ENCODE data around the gene PYM1. TPM values are rescaled to one million over a fixed set of nuclear protein-coding genes. Genes with fewer than 3 reads are reported as not detected.
A peak's percentile ranks its signal among the peaks of the same experiment; 100 is the strongest.

PYM1 gene
- total RNA-seq, 1 experiment from 2014 or later, result 58.9 TPM

- no peak overlapping the region for H2AK5ac ChIP-seq (ENCODE audit: insufficient read length, low read length)
- H3K4me2 ChIP-seq (ENCODE audit: insufficient read depth, insufficient read length, low read length), result peak overlapping the region; percentile 90
- H3K14ac ChIP-seq (ENCODE audit: insufficient read depth, low read length), result peak overlapping the region; percentile 95
- peak overlapping the region; percentile 47 for H2BK12ac ChIP-seq (ENCODE audit: insufficient read length, low read depth, low read length)
- Mint-ChIP-seq H3K4me1 (peaks cover 39 to 42% of the 10 kb centered on the region in 2 experiments), H3K27me3 (ENCODE audit: low read depth) (peaks cover 8% of the 10 kb centered on the region), H3K27ac (peak overlapping the region; percentile 99), H3K4me3 (peak overlapping the region; percentile 96 to 99), H3K36me3 (ENCODE audit: insufficient read depth in 1 of 3, low read depth in 3 of 3) (peaks cover 10 to 31% (median 26%) of the 10 kb centered on the region in 3 experiments; a peak in 6 of 7 replicates), H3K9me3 (no peaks in the 10 kb centered on the region; a peak in 1 of 5 replicates)
- H3K27ac ChIP-seq (ENCODE audit: insufficient read length, low read depth, low read length), result peak overlapping the region; percentile 80
- no peak overlapping the region; the same call in 1 of the 2 replicates for H3K4ac ChIP-seq (ENCODE audit: low read depth, low read length)
- H4K8ac ChIP-seq (replicated peaks; ENCODE audit: insufficient read length, low read depth, low read length), result no peak overlapping the region
- peak overlapping the region; percentile 78 for H2BK5ac ChIP-seq (ENCODE audit: insufficient read length, low read length)
- H2BK120ac ChIP-seq (ENCODE audit: low read depth, low read length, poor library complexity, severe bottlenecking), result no peak overlapping the region
- H3K18ac ChIP-seq (ENCODE audit: insufficient read length, low read depth, low read length), result peak overlapping the region; percentile 68
- no CpG with 5 or more reads among the region's 42 CpGs for WGBS (ENCODE audit: extremely low coverage, insufficient read length, low lambda C conversion rate)
- peak; percentile 96 for DNase-seq
- H2AFZ ChIP-seq (ENCODE audit: low read length), result no peak overlapping the region
- peaks cover 6% of the 10 kb centered on the region; the same call in 1 of the 2 replicates for H3K4me1 ChIP-seq (ENCODE audit: insufficient read depth, low read length)
- H3T11ph ChIP-seq (ENCODE audit: low read length), result no peak overlapping the region
- H3K9me3 ChIP-seq (ENCODE audit: control insufficient read depth, low read depth, low read length), result no peaks in the 10 kb centered on the region
- H3K9ac ChIP-seq (ENCODE audit: extremely low read depth, insufficient read length, low read length), result peak overlapping the region; percentile 98
- peaks cover 14% of the 10 kb centered on the region for H3K23me2 ChIP-seq (ENCODE audit: insufficient read length, low read depth, low read length, poor library complexity, severe bottlenecking)
- TF ChIP-seq CTCF (conservative IDR thresholded peaks at IDR 0.05), result peak; percentile 87
- H3K79me1 ChIP-seq (ENCODE audit: insufficient read depth, low read depth, low read length, poor library complexity, severe bottlenecking), result peaks cover 6% of the 10 kb centered on the region
- peaks cover 29% of the 10 kb centered on the region; the same call in 1 of the 2 replicates for H3K79me2 ChIP-seq (ENCODE audit: insufficient read depth, low read length)
- H4K91ac ChIP-seq (ENCODE audit: insufficient read length, low read depth, low read length), result no peak overlapping the region
- H3K23ac ChIP-seq (ENCODE audit: insufficient read length, low read depth, low read length), result no peak overlapping the region
- no peaks in the 10 kb centered on the region for H3K27me3 ChIP-seq (ENCODE audit: insufficient read depth, low read length)
- no peaks in the 10 kb centered on the region for H4K20me1 ChIP-seq (ENCODE audit: control insufficient read depth, insufficient read depth, insufficient read length)
- no peak overlapping the region for H3K56ac ChIP-seq (ENCODE audit: insufficient read length, low read depth, low read length)
- no peak overlapping the region for H2BK20ac ChIP-seq (ENCODE audit: low read depth, low read length, poor library complexity, severe bottlenecking)
- no peak overlapping the region for H4K5ac ChIP-seq (ENCODE audit: insufficient read length, low read depth, low read length)
- H2BK15ac ChIP-seq (ENCODE audit: low read depth, low read length), result no peak overlapping the region
Observed at GRCh38 chr12:55926738-55927587, 731 bp downstream of the PYM1 start.
